ENCODE data around the gene SLC31A1. TPM values are rescaled to one million over a fixed set of nuclear protein-coding genes. Genes with fewer than 3 reads are reported as not detected.

The SLC31A1 gene
- total and polyA plus RNA-seq, 2 donors (not counting 1 experiment from before 2014, with no cell fraction given): 1.1 to 3.2 TPM

DNA sequence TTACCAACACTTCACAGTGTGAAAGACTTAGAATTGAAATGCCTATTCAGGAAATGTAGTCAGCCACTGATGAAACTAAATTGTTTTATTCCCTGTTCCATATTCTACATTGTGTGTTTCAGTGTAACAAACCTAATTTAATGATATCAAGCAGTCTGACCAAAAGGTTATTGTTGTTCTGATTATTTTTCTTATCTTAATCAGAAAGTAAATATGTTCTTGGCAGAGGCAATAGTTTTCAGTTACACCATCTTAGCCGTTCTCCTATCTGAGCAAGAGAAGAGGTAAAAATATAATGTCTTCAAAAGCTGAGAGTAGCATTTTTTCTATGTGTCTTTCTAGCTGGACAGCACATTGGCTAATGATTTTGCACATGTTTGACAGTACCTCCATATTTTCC is 36.9 kb downstream of the SLC31A1 start:
- Histone ChIP-seq H3K36me3 (replicated peaks in 1 of 2; ENCODE audit: control extremely low read depth in 1 of 2, control insufficient read depth in 1 of 2, extremely low read depth in 1 of 2, insufficient read depth in 2 of 2, low read length in 1 of 2) (peaks cover 1 to 17% of the 10 kb centered on the region in 2 experiments), H3K9ac (ENCODE audit: low read length) (no peak overlapping the region), H3K4me2 (replicated peaks; ENCODE audit: low read depth, low read length, poor library complexity, severe bottlenecking) (no peak overlapping the region), H3K27me3 (replicated peaks in 1 of 4; ENCODE audit: control extremely low read depth in 1 of 4, control insufficient read depth in 3 of 4, insufficient read depth in 4 of 4, low read length in 3 of 4) (no peaks in the 10 kb centered on the region), H3K4me1 (ENCODE audit: control insufficient read depth in 2 of 2, insufficient read depth in 2 of 2, low read length in 2 of 2) (no peaks in the 10 kb centered on the region), H3K27ac (ENCODE audit: low read length in 2 of 2) (no peak overlapping the region), H3K9me3 (ENCODE audit: control extremely low read depth in 1 of 3, control insufficient read depth in 2 of 3, insufficient read depth in 1 of 3, low read length in 2 of 3) (no peaks in the 10 kb centered on the region), H3K79me2 (ENCODE audit: control insufficient read depth, insufficient read depth, low read length) (no peaks in the 10 kb centered on the region), H4K20me1 (ENCODE audit: control insufficient read depth, insufficient read depth, low read length, poor library complexity, severe bottlenecking) (no peaks in the 10 kb centered on the region), H3K4me3 (ENCODE audit: control extremely low read depth in 1 of 5, extremely low read depth in 1 of 5, insufficient read depth in 1 of 5, low read depth in 2 of 5, low read length in 4 of 5) (no peak overlapping the region), H2AFZ (ENCODE audit: insufficient read depth, low read depth, low read length, poor library complexity, severe bottlenecking) (no peak overlapping the region)
- Mint-ChIP-seq H3K4me3 (no peak overlapping the region), H3K4me1 (no peaks in the 10 kb centered on the region), H3K9me3 (ENCODE audit: insufficient read depth) (no peaks in the 10 kb centered on the region), H3K27ac (no peak overlapping the region), H3K27me3 (no peaks in the 10 kb centered on the region)
- ChIA-PET POLR2A (interaction anchor here (0.5 kb wide), 1 partner anchor 138 kb away, joined by 9 read pairs; no protein-coding TSS in a partner anchor), CTCF (interaction anchor here (0.9 kb wide), 1 partner anchor 324 kb away, joined by 3 read pairs; no protein-coding TSS in a partner anchor)
- intact Hi-C loops (cut with micrococcal nuclease): no loop called here
- ATAC-seq (ENCODE audit: low read depth): no peak
- WGBS (ENCODE audit: insufficient coverage): no CpG with 5 or more reads among the region's 1 CpG
- TF ChIP-seq EZH2 (IDR thresholded peaks at IDR 0.05; ENCODE audit: borderline replicate concordance, insufficient read depth, low read depth, low read length, poor library complexity, severe bottlenecking): no peak
- TF ChIP-seq, protein P1, sequence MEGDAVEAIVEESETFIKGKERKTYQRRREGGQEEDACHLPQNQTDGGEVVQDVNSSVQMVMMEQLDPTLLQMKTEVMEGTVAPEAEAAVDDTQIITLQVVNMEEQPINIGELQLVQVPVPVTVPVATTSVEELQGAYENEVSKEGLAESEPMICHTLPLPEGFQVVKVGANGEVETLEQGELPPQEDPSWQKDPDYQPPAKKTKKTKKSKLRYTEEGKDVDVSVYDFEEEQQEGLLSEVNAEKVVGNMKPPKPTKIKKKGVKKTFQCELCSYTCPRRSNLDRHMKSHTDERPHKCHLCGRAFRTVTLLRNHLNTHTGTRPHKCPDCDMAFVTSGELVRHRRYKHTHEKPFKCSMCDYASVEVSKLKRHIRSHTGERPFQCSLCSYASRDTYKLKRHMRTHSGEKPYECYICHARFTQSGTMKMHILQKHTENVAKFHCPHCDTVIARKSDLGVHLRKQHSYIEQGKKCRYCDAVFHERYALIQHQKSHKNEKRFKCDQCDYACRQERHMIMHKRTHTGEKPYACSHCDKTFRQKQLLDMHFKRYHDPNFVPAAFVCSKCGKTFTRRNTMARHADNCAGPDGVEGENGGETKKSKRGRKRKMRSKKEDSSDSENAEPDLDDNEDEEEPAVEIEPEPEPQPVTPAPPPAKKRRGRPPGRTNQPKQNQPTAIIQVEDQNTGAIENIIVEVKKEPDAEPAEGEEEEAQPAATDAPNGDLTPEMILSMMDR (IDR thresholded peaks at IDR 0.05): no peak
- DNase-seq: no peak

DNA sequence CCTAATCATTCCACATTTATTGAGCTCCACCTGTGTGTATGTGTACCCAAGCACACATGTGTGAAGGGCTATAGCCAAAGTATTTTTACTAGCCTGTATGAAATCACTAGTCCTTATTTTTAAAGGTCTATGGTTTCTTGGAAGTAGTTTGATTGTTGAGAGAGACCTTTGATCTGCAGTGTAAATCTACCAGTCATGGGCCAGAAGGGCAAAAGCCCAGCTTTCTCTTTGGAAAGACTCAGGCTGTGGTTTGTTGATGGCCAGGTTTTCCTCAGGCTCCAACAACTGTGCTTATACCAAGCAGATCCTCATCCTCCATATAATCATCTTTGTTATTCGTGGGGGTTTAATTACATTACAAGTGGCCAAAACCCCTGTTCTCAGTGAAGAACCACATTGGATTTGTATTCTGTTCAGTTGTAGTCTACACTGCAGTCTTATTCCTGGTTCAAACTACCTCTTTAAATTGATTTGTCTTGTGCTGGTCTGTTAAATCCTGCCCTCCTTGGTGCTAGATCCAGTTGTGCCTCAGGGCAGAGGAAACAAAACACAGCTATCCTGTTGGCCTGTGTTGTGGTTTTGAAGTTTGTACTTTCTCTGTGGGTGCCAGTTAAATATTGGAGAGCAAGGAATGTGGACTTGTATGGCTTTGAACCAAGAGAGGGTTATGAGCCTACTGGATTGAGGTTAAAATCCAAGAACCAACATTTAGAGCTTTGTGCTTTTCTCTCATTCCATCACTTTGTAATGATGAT is 40.8 kb downstream of the SLC31A1 start:
- Histone ChIP-seq H2AFZ (ENCODE audit: insufficient read depth, low read depth, low read length, poor library complexity, severe bottlenecking) (no peak overlapping the region), H3K4me2 (replicated peaks; ENCODE audit: low read depth, low read length, poor library complexity, severe bottlenecking) (no peak overlapping the region), H3K9me3 (ENCODE audit: control extremely low read depth in 1 of 3, control insufficient read depth in 2 of 3, insufficient read depth in 1 of 3, low read length in 2 of 3) (no peaks in the 10 kb centered on the region), H3K4me1 (ENCODE audit: control insufficient read depth in 2 of 2, insufficient read depth in 2 of 2, low read length in 2 of 2) (no peaks in the 10 kb centered on the region), H4K20me1 (ENCODE audit: control insufficient read depth, insufficient read depth, low read length, poor library complexity, severe bottlenecking) (no peaks in the 10 kb centered on the region), H3K4me3 (ENCODE audit: control extremely low read depth in 1 of 5, extremely low read depth in 1 of 5, insufficient read depth in 1 of 5, low read depth in 2 of 5, low read length in 4 of 5) (no peak overlapping the region), H3K27ac (ENCODE audit: low read length in 2 of 2) (no peak overlapping the region), H3K36me3 (replicated peaks in 1 of 2; ENCODE audit: control extremely low read depth in 1 of 2, control insufficient read depth in 1 of 2, extremely low read depth in 1 of 2, insufficient read depth in 2 of 2, low read length in 1 of 2) (peaks cover 0 to 18% of the 10 kb centered on the region in 2 experiments), H3K9ac (ENCODE audit: low read length) (no peak overlapping the region), H3K79me2 (ENCODE audit: control insufficient read depth, insufficient read depth, low read length) (no peaks in the 10 kb centered on the region), H3K27me3 (replicated peaks in 1 of 4; ENCODE audit: control extremely low read depth in 1 of 4, control insufficient read depth in 3 of 4, insufficient read depth in 4 of 4, low read length in 3 of 4) (no peaks in the 10 kb centered on the region)
- no peak overlapping the region for H3K4me3 Mint-ChIP-seq
- no peak for TF ChIP-seq EZH2 (IDR thresholded peaks at IDR 0.05; ENCODE audit: borderline replicate concordance, insufficient read depth, low read depth, low read length, poor library complexity, severe bottlenecking)
- TF ChIP-seq, protein P1 (IDR thresholded peaks at IDR 0.05): no peak
- no peaks in the 10 kb centered on the region for H3K4me1 Mint-ChIP-seq
- H3K27ac Mint-ChIP-seq: no peak overlapping the region
- POLR2A ChIA-PET: no interaction called here
- DNase-seq: no peak
- no peaks in the 10 kb centered on the region for H3K27me3 Mint-ChIP-seq
- H3K9me3 Mint-ChIP-seq (ENCODE audit: insufficient read depth): no peaks in the 10 kb centered on the region
- CTCF ChIA-PET: interaction anchor here (0.9 to 1.0 kb wide), 2 partner anchors 12 kb away, joined by 3 to 5 read pairs; no protein-coding TSS in a partner anchor
- intact Hi-C loops (cut with micrococcal nuclease): no loop called here
- no peak for ATAC-seq (ENCODE audit: low read depth)
- no CpG with 5 or more reads among the region's 1 CpG for WGBS (ENCODE audit: insufficient coverage)

Data from B cell (primary cell).